ENCODE data around the gene PRDM16. TPM values are rescaled to one million over a fixed set of nuclear protein-coding genes. Genes with fewer than 3 reads are reported as not detected.

PRDM16 gene
- total and polyA plus RNA-seq, 2 donors (not counting 1 experiment from before 2014, with no cell fraction given), result 0.03 to 0.12 TPM

DNA sequence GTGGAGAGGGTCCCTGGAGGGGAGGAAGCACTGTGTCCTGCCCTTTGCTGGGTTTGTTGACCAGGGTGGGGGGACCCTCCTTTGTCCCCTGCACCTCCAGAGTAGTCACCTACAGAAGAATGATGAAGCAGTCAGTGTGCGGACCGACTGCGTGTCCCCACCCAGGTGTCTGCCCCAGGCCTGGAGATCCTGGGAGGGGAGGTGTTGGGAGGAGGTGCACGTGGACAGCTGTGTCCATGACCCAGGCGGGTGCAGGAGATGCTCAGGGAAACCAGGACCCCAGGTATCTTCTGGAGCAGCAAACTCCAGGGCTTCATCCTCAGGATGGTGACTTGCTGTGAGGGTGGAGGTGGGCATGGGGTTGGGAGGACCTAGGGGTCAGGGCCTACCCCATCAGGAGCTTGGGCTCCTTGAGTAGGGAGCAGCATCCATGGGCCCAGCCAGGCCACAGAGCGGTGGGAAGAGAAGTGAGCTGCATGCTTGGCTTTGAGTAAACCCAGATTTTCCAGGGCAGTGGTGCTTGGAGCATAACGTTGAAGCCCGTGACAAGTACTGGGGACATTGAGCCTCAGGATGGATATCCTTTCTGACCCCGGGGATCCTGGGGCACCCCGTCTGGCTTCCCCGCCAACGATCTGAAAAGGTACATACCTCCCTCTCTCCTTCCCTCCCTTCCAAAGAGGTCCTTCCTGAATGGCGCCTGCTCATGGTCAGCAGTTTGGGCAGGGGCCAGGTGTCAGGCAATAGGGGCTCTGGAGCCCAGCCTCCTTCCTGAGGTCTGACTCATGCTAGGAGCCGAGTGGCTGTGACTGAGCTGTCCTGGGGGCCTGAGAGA, 34.1 kb upstream of the PRDM16 start:
- POLR2A ChIA-PET, result no interaction called here
- WGBS (ENCODE audit: insufficient coverage), result 77% methylated on average over 13 of the region's 14 CpGs
- Histone ChIP-seq H3K27ac (ENCODE audit: low read length in 2 of 2) (no peak overlapping the region), H3K9me3 (ENCODE audit: control extremely low read depth in 1 of 3, control insufficient read depth in 2 of 3, insufficient read depth in 1 of 3, low read length in 2 of 3) (no peaks in the 10 kb centered on the region), H3K4me1 (ENCODE audit: control insufficient read depth in 2 of 2, insufficient read depth in 2 of 2, low read length in 2 of 2) (no peaks in the 10 kb centered on the region), H3K79me2 (ENCODE audit: control insufficient read depth, insufficient read depth, low read length) (no peaks in the 10 kb centered on the region), H3K36me3 (replicated peaks in 1 of 2; ENCODE audit: control extremely low read depth in 1 of 2, control insufficient read depth in 1 of 2, extremely low read depth in 1 of 2, insufficient read depth in 2 of 2, low read length in 1 of 2) (no peaks in the 10 kb centered on the region), H3K27me3 (replicated peaks in 1 of 4; ENCODE audit: control extremely low read depth in 1 of 4, control insufficient read depth in 3 of 4, insufficient read depth in 4 of 4, low read length in 3 of 4) (no peaks in the 10 kb centered on the region), H3K9ac (ENCODE audit: low read length) (no peak overlapping the region), H3K4me2 (replicated peaks; ENCODE audit: low read depth, low read length, poor library complexity, severe bottlenecking) (no peak overlapping the region), H3K4me3 (ENCODE audit: control extremely low read depth in 1 of 5, extremely low read depth in 1 of 5, insufficient read depth in 1 of 5, low read depth in 2 of 5, low read length in 4 of 5) (no peak overlapping the region), H2AFZ (ENCODE audit: insufficient read depth, low read depth, low read length, poor library complexity, severe bottlenecking) (no peak overlapping the region), H4K20me1 (ENCODE audit: control insufficient read depth, insufficient read depth, low read length, poor library complexity, severe bottlenecking) (no peaks in the 10 kb centered on the region)
- Mint-ChIP-seq H3K27ac (no peak overlapping the region), H3K4me1 (no peaks in the 10 kb centered on the region), H3K9me3 (ENCODE audit: insufficient read depth) (no peaks in the 10 kb centered on the region), H3K27me3 (peaks cover 3% of the 10 kb centered on the region), H3K4me3 (no peak overlapping the region)
- DNase-seq (no peak), ATAC-seq (ENCODE audit: low read depth) (no peak)
- intact Hi-C loops (cut with micrococcal nuclease), result no loop called here
- CTCF ChIA-PET, result no interaction called here
- TF ChIP-seq EZH2 (IDR thresholded peaks at IDR 0.05; ENCODE audit: borderline replicate concordance, insufficient read depth, low read depth, low read length, poor library complexity, severe bottlenecking), result no peak
- TF ChIP-seq, protein P1, sequence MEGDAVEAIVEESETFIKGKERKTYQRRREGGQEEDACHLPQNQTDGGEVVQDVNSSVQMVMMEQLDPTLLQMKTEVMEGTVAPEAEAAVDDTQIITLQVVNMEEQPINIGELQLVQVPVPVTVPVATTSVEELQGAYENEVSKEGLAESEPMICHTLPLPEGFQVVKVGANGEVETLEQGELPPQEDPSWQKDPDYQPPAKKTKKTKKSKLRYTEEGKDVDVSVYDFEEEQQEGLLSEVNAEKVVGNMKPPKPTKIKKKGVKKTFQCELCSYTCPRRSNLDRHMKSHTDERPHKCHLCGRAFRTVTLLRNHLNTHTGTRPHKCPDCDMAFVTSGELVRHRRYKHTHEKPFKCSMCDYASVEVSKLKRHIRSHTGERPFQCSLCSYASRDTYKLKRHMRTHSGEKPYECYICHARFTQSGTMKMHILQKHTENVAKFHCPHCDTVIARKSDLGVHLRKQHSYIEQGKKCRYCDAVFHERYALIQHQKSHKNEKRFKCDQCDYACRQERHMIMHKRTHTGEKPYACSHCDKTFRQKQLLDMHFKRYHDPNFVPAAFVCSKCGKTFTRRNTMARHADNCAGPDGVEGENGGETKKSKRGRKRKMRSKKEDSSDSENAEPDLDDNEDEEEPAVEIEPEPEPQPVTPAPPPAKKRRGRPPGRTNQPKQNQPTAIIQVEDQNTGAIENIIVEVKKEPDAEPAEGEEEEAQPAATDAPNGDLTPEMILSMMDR (IDR thresholded peaks at IDR 0.05), result no peak
